ENCODE data around the gene PIK3R2.

GRCh38 chr19:18147396-18147795, 5.6 kb upstream of the PIK3R2 start:
- TF ChIP-seq RAD21 (IDR thresholded peaks at IDR 0.05; ENCODE audit: low read depth) (no peak), TAF1 (IDR thresholded peaks at IDR 0.05; ENCODE audit: low read depth) (no peak), REST (IDR thresholded peaks at IDR 0.05; ENCODE audit: low read depth) (no peak), EGR1 (IDR thresholded peaks at IDR 0.05) (no peak), MAX (IDR thresholded peaks at IDR 0.05) (no peak), EP300 (IDR thresholded peaks at IDR 0.05; ENCODE audit: borderline replicate concordance) (no peak), TCF12 (IDR thresholded peaks at IDR 0.05; ENCODE audit: low read depth) (no peak), TEAD4 (IDR thresholded peaks at IDR 0.05) (no peak), NFIC (IDR thresholded peaks at IDR 0.05) (no peak)
